Ishikawa (cell line): ENCODE data around the gene SLC35E1.

Experiments used
- CEBPB ChIP-seq: IDR thresholded peaks from 2 replicates; pipeline ENCODE4 v1.6.1; 2012
- CREB1 ChIP-seq: IDR thresholded peaks from 2 replicates; pipeline ENCODE4 v1.6.1; 2012; ENCODE audit warnings: low read depth
- EGR1 ChIP-seq: IDR thresholded peaks from 2 replicates; pipeline ENCODE4 v1.6.1; 2012
- EP300 ChIP-seq: IDR thresholded peaks from 2 replicates; pipeline ENCODE4 v1.6.1; 2012; ENCODE audit warnings: borderline replicate concordance
- FOXM1 ChIP-seq: IDR thresholded peaks from 2 replicates; pipeline ENCODE4 v1.6.1; 2012; ENCODE audit warnings: low read depth, borderline replicate concordance
- NFIC ChIP-seq: IDR thresholded peaks from 2 replicates; pipeline ENCODE4 v1.6.1; 2012
- RAD21 ChIP-seq: IDR thresholded peaks from 2 replicates; pipeline ENCODE4 v1.6.1; 2012; ENCODE audit warnings: low read depth
- TAF1 ChIP-seq: IDR thresholded peaks from 2 replicates; pipeline ENCODE4 v1.6.1; 2012; ENCODE audit warnings: low read depth, mild to moderate bottlenecking
- TEAD4 ChIP-seq: IDR thresholded peaks from 2 replicates; pipeline ENCODE4 v1.6.1; 2012
- ZBTB7A ChIP-seq: IDR thresholded peaks from 2 replicates; pipeline ENCODE4 v1.6.1; 2012; ENCODE audit warnings: low read depth
- TF ChIP-seq, protein P1 (sequence below): IDR thresholded peaks from 2 replicates; pipeline ENCODE4 v1.6.1; 2012
- TF ChIP-seq, protein P2 (sequence below): IDR thresholded peaks from 2 replicates; pipeline ENCODE4 v1.6.1; 2012
- TF ChIP-seq, protein P3 (sequence below): IDR thresholded peaks from 2 replicates; pipeline ENCODE4 v1.6.1; 2012; ENCODE audit warnings: low read depth, mild to moderate bottlenecking

DNA sequence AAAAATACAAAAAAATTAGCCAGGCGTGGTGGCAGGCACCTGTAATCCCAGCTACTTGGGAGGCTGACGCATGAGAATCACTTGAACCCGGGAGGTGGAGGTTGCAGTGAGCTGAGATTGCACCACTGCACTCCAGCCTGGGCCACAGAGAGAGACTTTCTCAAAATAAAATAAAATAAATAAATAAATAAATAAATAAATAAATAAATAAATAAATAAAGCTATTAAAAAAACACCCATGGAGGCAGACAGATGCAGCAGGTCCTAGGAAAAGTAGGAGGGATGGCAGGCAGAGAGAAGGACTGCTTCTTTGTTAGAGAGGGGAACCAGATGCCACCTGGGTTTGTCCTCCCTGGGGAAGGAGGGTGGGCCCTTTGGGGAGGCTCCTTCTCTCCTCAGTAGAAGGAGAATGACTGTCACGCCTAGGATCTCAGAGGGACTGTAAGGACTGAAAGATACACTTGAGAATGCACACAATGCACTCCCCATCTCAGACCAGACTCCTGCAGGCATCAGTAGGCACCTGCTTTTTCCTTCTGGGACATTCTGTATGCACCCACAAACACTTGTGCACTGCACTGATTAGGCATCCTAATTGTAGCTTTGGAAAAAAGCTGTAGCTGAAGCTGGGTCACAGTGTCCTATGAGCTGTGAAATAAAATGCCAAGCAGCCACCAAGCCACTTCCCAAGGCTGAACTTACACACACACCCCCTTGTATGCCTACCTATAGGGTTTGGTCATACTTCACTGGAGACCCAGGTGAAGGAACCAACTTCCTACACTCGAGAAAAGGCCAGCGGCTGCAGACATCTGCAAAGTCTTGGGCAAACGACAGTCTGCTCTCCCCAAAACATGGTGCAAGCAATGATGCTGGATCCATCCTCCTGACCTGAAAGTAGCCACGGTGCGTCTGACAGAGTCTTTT lies 18.9 kb upstream of the SLC35E1 start:
- TF ChIP-seq, protein P1, sequence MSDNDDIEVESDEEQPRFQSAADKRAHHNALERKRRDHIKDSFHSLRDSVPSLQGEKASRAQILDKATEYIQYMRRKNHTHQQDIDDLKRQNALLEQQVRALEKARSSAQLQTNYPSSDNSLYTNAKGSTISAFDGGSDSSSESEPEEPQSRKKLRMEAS, result no peak
- no peak for TF ChIP-seq TAF1
- TF ChIP-seq ZBTB7A, result no peak
- no peak for TF ChIP-seq RAD21
- TF ChIP-seq EP300, result no peak
- TF ChIP-seq, protein P2, sequence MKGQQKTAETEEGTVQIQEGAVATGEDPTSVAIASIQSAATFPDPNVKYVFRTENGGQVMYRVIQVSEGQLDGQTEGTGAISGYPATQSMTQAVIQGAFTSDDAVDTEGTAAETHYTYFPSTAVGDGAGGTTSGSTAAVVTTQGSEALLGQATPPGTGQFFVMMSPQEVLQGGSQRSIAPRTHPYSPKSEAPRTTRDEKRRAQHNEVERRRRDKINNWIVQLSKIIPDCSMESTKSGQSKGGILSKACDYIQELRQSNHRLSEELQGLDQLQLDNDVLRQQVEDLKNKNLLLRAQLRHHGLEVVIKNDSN, result no peak
- TF ChIP-seq CEBPB, result no peak
- TF ChIP-seq FOXM1, result no peak
- TF ChIP-seq, protein P3, sequence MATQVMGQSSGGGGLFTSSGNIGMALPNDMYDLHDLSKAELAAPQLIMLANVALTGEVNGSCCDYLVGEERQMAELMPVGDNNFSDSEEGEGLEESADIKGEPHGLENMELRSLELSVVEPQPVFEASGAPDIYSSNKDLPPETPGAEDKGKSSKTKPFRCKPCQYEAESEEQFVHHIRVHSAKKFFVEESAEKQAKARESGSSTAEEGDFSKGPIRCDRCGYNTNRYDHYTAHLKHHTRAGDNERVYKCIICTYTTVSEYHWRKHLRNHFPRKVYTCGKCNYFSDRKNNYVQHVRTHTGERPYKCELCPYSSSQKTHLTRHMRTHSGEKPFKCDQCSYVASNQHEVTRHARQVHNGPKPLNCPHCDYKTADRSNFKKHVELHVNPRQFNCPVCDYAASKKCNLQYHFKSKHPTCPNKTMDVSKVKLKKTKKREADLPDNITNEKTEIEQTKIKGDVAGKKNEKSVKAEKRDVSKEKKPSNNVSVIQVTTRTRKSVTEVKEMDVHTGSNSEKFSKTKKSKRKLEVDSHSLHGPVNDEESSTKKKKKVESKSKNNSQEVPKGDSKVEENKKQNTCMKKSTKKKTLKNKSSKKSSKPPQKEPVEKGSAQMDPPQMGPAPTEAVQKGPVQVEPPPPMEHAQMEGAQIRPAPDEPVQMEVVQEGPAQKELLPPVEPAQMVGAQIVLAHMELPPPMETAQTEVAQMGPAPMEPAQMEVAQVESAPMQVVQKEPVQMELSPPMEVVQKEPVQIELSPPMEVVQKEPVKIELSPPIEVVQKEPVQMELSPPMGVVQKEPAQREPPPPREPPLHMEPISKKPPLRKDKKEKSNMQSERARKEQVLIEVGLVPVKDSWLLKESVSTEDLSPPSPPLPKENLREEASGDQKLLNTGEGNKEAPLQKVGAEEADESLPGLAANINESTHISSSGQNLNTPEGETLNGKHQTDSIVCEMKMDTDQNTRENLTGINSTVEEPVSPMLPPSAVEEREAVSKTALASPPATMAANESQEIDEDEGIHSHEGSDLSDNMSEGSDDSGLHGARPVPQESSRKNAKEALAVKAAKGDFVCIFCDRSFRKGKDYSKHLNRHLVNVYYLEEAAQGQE, result no peak
- no peak for TF ChIP-seq EGR1
- TF ChIP-seq CREB1, result no peak
- no peak for TF ChIP-seq NFIC
- TF ChIP-seq TEAD4, result no peak
